ENCODE results near the gene RNF34. TPM values are rescaled to one million over a fixed set of nuclear protein-coding genes. Genes with fewer than 3 reads are reported as not detected.
"Not testable (repeated sequence)": the region's sequence is repeated elsewhere in the genome, so short reads cannot be mapped to it uniquely, and the experiment has no call there.

Gene RNF34, protein sequence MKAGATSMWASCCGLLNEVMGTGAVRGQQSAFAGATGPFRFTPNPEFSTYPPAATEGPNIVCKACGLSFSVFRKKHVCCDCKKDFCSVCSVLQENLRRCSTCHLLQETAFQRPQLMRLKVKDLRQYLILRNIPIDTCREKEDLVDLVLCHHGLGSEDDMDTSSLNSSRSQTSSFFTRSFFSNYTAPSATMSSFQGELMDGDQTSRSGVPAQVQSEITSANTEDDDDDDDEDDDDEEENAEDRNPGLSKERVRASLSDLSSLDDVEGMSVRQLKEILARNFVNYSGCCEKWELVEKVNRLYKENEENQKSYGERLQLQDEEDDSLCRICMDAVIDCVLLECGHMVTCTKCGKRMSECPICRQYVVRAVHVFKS
- total RNA-seq: 25.5 TPM

DNA sequence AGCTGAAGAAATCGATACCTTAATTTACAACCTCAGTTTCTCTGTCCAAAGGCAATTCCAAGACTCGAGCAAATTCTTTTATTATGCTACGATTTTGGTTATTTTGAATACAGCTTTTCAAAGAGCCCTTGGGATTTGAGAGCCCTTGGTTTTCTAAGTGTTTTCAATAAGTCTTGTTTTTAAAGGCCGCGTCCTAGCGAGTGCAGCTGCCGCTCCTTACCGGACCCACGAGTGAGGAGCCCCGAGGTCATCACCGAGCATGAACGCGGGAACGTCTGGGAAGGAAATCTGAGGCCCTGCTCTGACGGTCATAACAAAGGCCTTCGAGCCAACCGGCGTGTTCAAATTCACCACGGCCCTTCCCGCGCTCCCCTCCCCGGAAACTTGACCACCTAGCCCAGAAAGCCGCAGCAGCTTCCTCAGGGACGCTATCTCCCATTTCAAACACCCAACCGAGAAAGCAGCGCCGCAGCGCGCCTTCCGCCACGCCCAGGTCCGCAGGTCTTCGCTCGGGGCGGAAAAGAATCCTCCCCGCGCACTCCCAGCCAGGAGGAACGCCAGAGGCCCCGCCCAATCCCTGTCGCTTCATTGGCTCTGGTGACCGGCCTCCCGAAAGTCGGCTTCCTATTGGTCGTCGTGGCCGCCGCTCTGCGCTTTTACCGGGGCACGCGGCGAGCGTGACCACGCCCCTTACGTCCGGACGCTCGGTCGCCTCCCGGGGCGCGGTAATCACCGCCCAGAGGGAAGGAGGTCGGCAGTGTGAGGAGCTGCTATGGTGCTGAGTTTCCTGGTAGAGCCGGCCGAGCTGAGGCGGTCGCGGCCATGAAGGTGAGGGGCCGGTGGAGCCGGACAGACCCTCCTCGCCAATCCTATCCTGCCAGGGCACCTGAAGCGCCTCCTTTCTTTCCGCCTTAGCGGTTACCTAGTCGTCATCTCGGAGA is at the start of gene RNF34:
Gene RNF34, plus strand, starts transcription at position 728 of the 941 bp plus-strand sequence. Its CDS starts 95 bp downstream, at position 823.
- ATAC-seq: peak; percentile 99

DNA sequence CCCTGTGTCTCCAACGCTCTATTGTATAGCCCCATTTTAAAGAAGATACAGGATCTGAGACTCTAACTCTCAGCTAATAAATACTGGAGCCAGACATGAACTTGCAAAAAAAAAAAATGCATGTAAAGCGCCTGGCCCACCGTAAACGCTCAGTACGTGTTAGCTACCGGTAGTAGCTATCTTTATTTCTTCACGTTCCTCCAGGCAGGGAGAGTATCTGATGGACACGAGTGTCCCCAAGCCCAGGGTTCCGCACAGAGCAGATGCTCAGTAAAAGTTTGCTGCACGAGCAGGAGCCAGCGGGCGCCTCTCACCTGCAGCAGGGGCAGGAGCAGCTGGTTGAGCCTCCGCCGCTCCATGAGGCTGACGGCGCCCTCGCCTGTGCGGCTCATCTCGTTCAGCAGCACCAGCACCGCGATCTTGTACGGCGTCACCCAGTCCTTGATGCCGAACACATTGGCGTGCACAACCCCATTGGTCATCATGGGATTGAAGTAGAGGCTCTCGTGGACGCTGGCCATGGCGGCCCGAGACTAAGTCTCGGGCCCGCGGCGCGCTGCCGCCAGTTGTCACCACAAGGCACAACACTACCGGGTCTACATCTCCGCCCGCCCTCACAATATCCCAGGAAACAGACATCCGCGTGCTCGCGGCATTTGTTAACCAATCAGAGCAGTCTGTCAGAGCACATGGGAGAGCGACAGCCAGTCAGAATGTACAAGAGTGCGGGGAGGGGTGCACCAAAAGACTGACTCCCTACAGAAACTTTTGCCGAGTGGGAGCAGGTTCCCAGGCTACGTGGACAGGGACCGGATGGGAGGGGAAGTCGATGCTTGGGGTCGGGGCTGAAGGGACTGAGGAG is 47.9 kb upstream of the RNF34 start, which contains the start of gene ANAPC5:
Gene ANAPC5, minus strand, starts transcription at position 592 of the 862 bp plus-strand sequence. Its CDS starts 71 bp downstream, at position 521.
- peak; percentile 100 for ATAC-seq

DNA sequence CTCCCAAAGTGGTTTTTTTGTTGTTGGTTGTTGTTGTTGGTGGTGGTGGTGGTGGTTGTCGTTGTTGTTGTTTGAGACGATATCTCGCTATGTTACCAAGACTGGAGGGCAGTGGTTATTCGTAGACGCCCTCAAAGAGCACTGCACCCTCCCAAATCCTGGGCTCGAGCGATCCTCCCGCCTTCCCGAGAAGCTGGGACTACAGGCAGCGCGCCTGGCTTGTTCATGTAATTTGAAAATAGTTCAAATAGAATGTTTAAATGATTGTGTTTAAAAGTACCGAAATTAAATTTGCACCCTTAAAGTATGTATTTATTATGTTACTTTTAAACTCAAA is 47.3 kb upstream of the RNF34 start:
- ATAC-seq: peak; percentile 47

DNA sequence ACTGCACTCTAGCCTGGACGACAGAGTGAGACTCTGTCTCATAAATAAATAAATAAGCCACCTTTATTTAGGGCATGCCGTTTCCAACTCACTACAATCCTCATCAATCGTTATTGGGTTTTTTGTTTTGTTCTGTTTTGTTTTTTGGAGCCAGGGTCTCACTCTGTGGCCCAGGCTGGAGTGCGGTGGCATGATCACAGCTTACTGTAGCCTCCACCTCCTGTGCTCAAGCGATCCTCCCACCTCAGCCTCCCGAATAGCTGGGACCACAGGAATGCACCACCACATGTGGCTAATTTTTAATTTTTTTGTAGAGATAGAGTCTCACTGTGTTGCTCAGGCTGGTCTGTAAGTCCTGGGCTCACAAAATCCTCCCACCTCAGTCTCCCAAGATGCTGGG is 44.1 kb upstream of the RNF34 start:
- no peak for ATAC-seq

DNA sequence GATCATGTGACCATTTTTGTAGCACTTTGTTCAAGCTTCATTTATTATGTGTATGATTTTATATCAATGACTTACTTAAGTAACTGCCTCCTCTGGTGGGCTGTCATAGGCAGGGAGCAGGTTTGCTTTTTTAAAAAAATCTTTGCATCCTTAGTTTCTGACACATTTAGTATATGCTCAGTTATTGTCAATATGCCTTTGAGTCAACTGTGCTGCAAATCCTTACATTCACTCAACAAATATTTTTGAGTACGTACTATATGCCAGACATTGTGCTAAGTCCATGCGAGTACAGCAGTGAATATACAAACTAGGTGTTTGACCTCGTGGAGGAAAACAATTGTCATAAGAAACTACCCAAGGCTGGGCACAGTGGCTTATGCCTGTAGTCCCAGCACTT is 43.3 kb upstream of the RNF34 start:
- no peak for ATAC-seq

DNA sequence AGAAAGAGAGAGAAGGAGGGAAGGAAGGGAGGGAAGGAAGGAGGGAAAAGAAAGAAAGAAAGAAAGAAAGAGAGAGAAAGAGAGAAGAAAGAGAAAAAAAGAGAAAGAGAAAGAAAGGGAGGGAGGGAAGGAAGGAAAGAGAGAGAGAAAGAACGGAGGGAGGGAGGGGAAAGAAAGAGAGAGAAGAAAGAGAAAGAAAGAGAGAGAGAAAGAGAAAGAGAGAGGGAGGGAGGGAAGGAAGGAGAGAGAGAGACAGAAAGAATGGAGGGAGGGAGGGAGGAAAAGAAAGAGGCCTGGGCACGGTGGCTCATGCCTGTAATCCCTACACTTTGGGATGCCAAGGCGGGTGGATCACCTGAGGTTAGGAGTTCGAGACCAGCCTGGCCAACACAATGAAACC is 42.6 kb upstream of the RNF34 start:
- no peak for ATAC-seq

DNA sequence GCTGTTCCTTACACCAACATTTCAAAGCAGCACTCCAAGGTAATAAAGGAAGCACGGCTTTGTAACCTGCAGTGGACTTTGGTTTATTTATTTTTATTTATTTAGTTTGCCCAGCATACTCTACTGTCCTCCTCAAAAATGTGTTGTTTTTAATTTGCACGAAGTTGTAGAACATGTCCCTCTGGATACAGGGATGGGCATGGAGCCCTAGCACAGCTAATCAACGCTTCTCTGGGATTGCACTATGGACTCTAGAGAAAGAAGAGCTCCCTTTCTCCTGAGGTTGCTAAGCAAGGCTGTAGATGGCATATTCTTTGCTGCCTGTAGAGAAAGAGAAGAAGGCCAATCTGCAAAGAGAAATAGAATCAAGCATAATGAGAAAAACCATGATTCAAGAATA is 41.8 kb upstream of the RNF34 start:
- ATAC-seq: no peak

DNA sequence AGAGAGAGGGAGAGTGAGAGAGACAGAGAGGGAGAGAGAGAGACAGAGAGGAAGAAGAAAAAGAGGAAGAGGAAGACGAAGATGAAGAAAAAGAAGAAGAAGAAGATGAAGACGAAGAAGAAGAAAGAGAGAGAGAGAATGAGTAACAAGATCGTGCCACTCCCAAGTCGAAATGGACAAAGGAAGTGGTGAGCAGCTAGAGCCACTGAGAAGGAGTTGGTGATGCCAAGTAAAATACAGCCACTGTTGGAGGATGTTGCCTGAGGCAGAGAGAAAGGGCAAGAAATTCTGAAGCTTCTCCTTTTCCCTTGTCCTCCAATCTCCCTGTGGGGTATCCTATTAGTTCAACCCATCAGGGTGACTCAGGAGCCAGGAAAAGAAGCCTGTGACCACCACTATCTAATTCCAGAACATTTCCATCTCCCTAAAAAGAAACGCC is 35.2 kb upstream of the RNF34 start:
- ATAC-seq: no peak

DNA sequence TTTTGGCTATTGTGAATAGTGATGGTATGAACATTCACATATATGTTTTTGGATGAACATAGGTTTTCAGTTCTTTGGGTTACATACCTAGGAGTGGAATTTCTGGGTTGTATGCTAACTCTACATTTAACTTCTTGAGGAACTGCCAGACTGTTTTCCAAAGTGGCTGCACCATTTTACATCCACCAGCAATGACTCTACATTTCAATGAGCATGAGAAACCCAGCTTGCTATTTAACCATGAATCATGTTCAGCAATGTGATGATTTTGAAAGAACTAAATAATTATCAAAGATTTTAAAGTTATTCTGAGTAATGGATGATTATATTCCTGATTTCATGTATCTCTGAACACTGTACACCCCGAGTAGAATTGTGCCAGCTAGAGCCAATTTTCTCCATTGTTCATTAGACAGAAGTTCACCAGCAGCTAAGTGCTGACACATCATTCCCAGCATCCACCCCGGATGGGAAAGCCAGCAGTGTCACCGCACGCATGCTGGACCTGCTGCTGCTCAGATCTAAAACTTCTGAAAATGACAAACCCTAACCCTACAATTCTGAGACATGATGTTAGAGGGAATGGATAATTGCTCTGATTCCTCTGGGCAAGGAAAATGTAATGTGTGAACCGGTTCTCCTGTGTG is 34.4 kb upstream of the RNF34 start:
- ATAC-seq: no peak

DNA sequence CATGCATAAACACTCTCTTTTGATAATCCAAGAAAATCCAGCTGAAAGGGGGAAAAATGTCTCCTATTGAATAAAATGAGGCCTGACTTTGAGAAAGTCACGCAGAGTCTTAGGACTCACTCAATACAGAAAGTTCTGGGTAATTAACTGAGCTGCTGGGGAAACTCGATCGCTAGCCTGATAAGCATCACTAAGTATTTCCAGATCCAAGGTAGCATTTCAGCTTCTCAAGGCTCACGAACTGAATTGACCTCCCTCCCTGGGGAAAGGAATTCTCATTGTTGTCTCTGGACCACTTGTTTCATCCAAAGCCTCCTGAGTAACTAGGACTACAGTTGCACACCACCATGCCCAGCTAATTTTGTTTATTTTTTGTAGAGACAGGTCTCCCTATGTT is 33.9 kb upstream of the RNF34 start:
- no peak for ATAC-seq

DNA sequence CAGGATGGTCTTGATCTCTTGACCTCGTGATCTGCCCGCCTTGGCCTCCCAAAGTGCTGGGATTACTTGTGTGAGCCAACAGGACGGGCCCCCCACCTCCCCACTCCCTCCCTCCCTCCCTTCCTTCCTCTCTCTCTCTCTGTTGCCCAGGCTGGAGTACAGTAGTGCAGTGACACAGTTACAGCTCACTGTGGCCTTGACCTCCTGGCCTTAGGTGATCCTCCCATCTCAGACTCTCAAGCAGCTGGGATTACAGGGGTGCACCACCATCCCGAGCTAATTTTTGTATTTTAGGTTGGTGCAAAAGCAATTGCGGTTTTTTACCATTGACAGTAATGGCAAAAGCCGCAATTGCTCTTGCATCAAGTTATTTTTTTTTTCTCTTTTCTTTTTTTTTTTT is 28.5 kb upstream of the RNF34 start:
- no peak for ATAC-seq

DNA sequence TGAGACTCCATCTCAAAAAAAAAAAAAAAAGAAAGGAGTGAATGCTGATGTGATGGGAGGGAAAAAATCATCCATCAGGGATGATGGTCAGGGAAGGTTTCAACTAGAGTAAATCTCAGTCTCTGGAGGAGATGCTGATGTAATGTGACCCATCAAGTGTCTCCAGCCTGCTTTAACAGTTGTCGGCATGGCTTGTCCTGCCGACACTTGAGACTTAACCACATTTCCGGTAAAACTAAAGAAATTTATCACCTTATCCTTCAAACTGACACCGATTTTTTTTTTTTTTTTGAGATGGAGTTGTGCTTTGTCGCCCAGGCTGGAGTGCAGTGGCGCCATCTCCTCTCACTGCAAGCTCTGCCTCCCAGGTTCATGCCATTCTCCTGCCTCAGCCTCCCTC is 26.2 kb upstream of the RNF34 start:
- no peak for ATAC-seq

DNA sequence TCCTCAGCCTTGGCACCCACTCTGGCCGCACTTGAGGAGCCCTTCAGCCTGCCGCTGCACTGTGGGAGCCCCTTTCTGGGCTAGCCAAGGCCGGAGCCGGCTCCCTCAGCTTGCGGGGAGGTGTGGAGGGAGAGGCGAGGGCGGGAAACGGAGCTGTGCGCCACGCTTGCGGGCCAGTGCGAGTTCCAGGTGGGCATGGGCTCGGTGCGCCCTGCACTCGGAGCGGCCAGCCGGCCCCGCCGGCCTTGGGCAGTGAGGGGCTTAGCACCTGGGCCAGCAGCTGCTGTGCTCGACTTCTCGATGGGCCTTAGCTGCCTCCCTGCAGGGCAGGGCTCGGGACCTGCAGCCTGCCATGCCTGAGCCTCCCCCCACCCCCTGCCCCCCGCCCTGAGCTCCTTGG is 25.6 kb upstream of the RNF34 start:
- ATAC-seq: not testable (repeated sequence)

DNA sequence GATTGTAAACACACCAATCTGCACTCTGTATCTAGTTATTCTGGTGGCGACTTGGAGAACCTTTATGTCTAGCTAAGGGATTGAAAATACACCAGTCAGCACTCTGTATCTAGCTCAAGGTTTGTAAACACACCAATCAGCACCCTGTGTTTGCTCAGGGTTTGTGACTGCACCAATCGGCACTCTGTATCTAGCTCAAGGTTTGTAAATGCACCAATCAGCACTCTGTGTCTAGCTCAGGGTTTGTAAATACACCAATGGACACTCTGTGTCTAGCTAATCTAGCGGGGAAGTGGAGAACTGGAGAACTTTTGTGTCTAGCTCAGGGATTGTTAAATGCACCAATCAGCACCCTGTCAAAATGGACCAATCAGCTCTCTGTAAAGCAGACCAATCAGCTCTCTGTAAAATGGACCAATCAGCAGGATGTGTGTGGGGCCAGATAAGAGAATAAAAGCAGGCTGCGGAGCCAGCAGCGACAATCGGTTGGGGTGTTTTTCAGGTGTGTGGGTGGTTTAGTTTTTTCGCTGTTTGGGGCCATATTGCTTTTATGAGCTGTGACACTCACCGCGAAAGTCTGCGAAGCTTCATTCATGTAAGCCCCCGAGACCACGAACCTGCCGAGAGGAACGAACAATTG is 24.9 kb upstream of the RNF34 start:
- ATAC-seq: not testable (repeated sequence)

DNA sequence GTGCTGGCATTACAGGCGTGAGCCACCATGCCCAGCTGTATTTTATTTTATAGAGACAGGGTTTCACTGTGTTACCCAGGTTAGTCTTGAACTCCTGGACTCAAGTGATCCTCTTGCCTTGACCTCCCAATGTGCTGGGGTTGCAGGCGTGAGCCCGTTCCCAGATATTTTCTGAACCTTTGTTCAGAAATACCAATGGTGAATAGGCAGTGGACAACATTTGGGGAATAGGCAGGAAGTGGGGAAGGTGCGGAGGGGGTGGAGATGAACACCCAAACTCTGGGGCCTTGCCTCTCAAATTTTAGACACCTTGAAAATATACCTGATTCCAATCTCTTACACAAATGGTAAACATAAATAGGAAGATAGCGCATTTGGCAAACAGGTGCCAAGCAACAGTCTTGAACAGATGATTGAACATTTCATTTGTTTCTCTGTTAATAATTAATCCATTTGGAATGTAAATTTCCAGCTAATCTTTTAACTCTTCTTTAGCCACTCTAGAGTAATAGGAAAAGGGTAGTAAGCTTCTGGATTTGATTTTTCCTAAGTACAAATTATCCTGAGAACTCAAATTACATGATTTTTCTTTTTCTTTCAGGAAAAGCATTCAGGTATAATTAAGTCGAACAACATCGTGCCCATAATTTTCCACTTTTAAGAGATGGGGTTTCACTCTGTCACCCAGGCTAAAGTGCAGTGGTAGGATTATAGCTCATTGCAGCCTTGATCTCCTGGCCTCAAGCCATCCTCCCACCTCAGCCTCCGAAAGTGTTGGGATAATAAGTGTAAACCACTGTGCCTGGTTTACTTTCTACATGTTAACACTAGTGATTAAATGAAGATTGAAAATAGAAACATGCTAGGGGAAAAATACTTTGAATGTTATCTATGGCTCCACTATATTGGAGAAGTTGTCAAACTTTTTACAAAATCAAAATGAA is 22.9 kb upstream of the RNF34 start:
- no peak for ATAC-seq

DNA sequence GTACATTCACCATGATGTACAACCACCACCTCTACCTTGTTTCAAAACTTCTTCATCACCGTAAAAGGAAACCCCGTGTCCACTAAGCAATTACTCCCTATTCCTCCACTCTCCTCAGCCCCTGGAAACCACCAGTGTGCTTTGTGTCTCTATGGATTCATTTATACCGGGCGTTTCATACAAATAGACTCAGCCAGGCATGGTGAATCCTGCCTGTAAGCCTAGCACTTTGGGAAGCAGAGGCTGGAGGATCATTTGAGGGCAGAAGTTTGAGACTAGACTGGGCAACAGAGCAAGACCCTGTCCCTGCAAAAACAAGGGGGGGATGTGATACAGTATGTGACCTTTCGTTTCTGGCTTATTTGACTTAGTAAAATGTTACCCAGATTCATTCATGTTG is 21.2 kb upstream of the RNF34 start:
- no peak for ATAC-seq

DNA sequence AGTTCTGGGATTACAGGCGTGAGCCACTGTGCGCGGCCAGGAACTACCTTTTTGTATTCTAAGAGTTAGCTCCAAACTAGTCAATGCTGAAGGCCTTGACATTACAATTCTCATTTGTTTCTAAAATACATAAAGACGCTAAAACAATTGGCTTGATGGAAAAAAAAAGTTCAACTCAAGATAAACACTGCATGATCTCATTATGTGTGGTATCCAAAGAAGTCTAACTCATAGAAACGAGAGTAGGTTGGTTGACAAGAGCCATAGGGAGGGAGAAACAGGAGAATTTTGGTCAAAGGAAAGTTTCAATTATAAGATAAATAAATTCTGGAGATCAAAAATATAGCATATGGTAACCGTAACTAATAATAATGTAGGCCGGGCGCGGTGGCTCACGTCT is 20.0 kb upstream of the RNF34 start:
- no peak for ATAC-seq

DNA sequence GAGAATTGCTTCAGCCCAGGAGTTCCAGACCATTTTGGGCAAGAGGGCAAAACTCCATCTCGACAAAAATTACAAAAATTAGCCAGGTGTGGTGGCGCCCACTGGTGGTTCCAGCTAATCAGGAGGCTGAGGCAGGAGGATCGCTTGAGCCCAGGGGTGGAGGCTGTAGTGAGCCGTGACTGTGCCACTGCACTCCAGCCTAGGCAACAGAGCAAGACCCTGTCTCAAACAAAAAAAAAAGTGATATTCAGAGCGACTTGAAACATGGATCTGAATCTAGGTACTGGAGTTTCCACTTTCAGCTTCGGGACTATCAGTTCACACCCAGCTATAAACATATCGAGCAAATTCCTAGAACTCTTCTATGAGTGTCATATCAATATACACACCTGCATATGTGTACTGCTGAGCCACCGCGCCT is 16.3 kb upstream of the RNF34 start:
- no peak for ATAC-seq

DNA sequence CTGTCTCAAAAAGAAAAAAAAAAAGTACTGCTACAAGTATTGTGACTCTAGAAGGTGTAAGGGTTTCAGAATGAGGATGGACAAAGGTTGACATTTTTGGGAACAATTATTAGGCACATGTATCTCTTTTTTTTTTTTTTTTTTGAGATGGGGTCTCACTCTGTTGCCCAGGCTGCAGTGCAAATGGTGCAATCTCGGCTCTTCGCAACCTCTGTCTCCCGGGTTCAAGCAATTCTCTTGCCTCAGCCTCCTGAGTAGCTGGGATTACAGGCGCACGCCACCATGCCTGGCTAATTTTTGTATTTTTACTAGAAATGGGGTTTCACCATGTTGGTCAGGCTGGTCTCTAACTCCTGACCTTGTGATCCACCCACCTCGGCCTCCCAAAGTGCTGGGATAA is 15.0 kb upstream of the RNF34 start:
- ATAC-seq: not testable (repeated sequence)

DNA sequence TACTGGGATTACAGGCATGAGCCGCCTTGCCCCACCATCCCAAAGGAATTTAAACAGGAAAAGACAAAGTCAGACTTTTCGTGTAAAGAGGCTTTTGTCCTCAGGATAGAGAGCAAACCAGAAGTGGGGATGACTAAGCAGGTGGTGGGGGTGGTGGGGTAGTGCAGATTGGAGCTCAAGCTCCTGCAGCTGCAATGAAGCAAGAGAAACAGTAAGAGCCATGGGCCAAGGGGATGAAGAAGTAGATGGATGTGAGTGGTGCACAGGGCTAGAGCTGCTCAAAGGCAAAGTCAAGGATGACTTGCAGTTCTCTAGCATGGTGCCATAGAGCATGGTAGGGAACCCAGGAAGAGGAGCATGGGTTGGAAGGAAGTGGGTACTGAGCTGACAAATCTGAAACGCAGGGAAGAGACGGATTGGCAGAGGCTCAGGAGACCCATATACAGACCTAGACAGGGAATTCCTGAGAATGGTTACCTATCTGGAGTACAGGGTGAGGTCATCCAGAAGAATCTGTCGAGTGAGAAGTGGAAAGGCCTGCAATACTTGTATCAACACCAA is 11.4 kb upstream of the RNF34 start:
- ATAC-seq: peak; percentile 15

All from esophagus mucosa (tissue), 1 donor.